ENCODE measurements around the gene ATF5.

GRCh38 chr19:49921871-49922795 is 6.9 kb upstream of the ATF5 start:
- TF ChIP-seq CTCF (IDR thresholded peaks at IDR 0.05), result no peak
- no peak for TF ChIP-seq POLR2A (IDR thresholded peaks at IDR 0.05)

All from ovary (tissue), 3 donors.